Measurements from ENCODE around the gene TUBA1C. TPM values are rescaled to one million over a fixed set of nuclear protein-coding genes. Genes with fewer than 3 reads are reported as not detected.

TUBA1C gene
- total RNA-seq, 1 experiment from 2014 or later = 472 TPM

DNA sequence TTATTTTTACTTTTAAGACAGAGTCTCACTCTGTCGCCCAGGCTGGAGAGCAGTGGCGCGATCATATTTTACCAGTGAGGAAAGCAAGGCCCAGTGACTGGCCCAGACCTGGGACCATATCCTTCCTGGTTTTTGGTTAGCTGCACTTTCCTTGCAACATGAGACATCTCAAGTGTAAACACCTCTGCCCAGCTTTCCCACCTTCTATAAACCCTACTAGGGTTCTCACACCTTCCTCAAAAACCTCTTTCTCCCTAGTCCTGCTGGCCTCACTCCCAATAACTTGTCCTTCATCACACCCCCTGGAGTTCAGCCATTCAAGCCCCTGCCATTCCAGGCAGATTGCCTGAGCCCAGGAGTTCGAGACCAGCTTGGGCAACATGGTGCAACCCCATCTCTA is 19.8 kb downstream of the TUBA1C start:
- no peaks in the 10 kb centered on the region for H3K9me3 Mint-ChIP-seq (ENCODE audit: low read depth, unreplicated experiment)
- no peaks in the 10 kb centered on the region for H3K4me1 Mint-ChIP-seq (ENCODE audit: low read depth, unreplicated experiment)
- intact Hi-C loops (cut with micrococcal nuclease; ENCODE audit: unreplicated experiment) = no loop called here
- H3K27ac Mint-ChIP-seq (ENCODE audit: unreplicated experiment) = no peak overlapping the region
- peaks cover 46% of the 10 kb centered on the region for H3K27me3 Mint-ChIP-seq (ENCODE audit: unreplicated experiment)
- CTCF ChIA-PET = no interaction called here
- H3K4me3 Mint-ChIP-seq (ENCODE audit: low read depth, unreplicated experiment) = no peak overlapping the region
- DNase-seq = no peak
- BruUV-seq (replicated peaks) = no TSS peak
- TF ChIP-seq, protein P1, sequence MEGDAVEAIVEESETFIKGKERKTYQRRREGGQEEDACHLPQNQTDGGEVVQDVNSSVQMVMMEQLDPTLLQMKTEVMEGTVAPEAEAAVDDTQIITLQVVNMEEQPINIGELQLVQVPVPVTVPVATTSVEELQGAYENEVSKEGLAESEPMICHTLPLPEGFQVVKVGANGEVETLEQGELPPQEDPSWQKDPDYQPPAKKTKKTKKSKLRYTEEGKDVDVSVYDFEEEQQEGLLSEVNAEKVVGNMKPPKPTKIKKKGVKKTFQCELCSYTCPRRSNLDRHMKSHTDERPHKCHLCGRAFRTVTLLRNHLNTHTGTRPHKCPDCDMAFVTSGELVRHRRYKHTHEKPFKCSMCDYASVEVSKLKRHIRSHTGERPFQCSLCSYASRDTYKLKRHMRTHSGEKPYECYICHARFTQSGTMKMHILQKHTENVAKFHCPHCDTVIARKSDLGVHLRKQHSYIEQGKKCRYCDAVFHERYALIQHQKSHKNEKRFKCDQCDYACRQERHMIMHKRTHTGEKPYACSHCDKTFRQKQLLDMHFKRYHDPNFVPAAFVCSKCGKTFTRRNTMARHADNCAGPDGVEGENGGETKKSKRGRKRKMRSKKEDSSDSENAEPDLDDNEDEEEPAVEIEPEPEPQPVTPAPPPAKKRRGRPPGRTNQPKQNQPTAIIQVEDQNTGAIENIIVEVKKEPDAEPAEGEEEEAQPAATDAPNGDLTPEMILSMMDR (IDR thresholded peaks at IDR 0.05; ENCODE audit: unreplicated experiment) = no peak
- H3K36me3 Mint-ChIP-seq (ENCODE audit: insufficient read depth, unreplicated experiment) = peaks cover under 1% of the 10 kb centered on the region

DNA sequence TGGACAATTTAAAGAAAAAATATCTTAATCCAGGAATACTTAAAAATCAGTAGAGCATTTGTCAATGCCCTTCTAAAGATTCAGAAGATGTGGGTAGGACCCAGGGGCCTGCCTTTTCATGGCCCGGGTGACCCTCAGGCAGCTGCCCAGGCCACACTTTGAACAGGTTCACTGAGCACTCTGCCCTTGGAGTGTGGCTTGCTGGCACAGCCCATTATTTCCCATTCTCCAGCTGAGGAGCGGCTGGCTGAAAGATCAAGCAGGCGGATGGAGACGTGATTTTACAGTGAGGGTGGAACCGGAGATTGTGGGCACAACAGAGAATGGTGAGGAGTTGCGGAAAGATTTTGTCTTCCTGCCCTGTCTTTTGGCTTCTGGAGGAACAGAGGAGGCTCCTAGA is 23.0 kb downstream of the TUBA1C start:
- intact Hi-C loops (cut with micrococcal nuclease; ENCODE audit: unreplicated experiment) = loop anchor here (1.0 kb wide), 1 partner anchor 69 kb away; no protein-coding TSS in a partner anchor
- no TSS peak for BruUV-seq (replicated peaks)
- Mint-ChIP-seq H3K36me3 (ENCODE audit: insufficient read depth, unreplicated experiment) (no peaks in the 10 kb centered on the region), H3K4me3 (ENCODE audit: low read depth, unreplicated experiment) (no peak overlapping the region), H3K27me3 (ENCODE audit: unreplicated experiment) (peaks cover 59% of the 10 kb centered on the region), H3K9me3 (ENCODE audit: low read depth, unreplicated experiment) (no peaks in the 10 kb centered on the region), H3K4me1 (ENCODE audit: low read depth, unreplicated experiment) (no peaks in the 10 kb centered on the region), H3K27ac (ENCODE audit: unreplicated experiment) (no peak overlapping the region)
- CTCF ChIA-PET = interaction anchor here (0.6 to 1.5 kb wide), 3 partner anchors 10 to 72 kb away, joined by 3 to 7 read pairs (median 7); no protein-coding TSS in a partner anchor
- TF ChIP-seq, protein P1 (IDR thresholded peaks at IDR 0.05; ENCODE audit: unreplicated experiment) = no peak
- no peak for DNase-seq

DNA sequence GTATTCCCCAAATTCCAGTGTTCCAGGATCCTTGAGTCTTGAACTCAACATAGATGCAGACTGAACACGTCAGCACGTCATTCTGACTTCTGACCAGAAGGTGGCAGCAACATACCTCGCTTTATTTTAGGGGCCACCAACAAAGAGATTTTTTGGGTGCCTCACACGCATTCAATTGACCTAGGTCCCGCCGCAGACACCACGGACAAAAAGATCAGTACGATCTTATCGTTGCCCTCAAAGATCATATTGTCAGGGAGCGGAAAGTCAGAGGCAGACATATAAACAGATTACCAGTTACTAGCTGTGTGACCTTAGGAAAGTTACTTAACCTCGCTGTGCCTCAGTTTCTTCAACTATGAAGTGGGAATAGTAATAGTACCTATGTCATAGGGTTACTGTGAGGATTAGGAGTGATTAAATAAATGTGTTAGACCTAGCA is 23.6 kb downstream of the TUBA1C start:
- no peak overlapping the region for H3K27ac Mint-ChIP-seq (ENCODE audit: unreplicated experiment)
- TF ChIP-seq, protein P1 (IDR thresholded peaks at IDR 0.05; ENCODE audit: unreplicated experiment) = peak; percentile 47
- intact Hi-C loops (cut with micrococcal nuclease; ENCODE audit: unreplicated experiment) = loop anchor here (1.0 kb wide), 1 partner anchor 69 kb away; no protein-coding TSS in a partner anchor
- no peaks in the 10 kb centered on the region for H3K36me3 Mint-ChIP-seq (ENCODE audit: insufficient read depth, unreplicated experiment)
- H3K4me1 Mint-ChIP-seq (ENCODE audit: low read depth, unreplicated experiment) = no peaks in the 10 kb centered on the region
- no TSS peak for BruUV-seq (replicated peaks)
- peaks cover 59% of the 10 kb centered on the region for H3K27me3 Mint-ChIP-seq (ENCODE audit: unreplicated experiment)
- CTCF ChIA-PET = interaction anchor here (0.6 to 1.5 kb wide), 4 partner anchors 9 to 71 kb away, joined by 3 to 7 read pairs (median 5); no protein-coding TSS in a partner anchor
- no peak overlapping the region for H3K4me3 Mint-ChIP-seq (ENCODE audit: low read depth, unreplicated experiment)
- H3K9me3 Mint-ChIP-seq (ENCODE audit: low read depth, unreplicated experiment) = no peaks in the 10 kb centered on the region
- peak; percentile 53 for DNase-seq

DNA sequence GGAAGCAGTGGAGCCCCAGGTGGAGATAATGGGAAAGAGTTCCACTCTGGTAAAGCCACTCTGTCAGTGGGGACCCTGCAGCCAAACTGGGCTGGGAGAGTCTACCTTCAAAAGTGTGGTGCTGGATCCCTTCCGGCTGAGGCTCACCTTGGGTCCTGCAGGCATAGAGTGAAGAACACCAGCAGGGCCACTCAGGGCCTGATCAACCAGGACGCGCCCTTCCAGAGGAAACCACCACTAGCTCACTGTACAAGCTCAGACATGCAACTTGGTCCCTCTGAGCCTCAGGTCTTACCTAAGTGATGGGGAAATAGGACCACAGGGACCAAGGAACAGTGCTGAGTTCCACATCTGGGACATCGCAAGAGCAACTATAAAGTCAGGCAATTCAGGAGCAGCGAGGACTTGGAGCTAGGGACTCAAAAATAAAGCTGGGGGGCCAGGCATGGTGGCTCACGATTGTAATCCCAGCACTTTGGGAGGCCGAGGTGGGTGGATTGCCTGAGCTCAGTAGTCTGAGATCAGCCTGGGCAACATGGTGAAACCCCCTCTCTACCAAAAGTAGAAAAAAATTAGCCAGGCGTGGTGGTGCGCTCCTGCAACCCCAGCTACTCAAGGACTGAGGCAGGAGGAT is 24.2 kb downstream of the TUBA1C start:
- CTCF ChIA-PET = interaction anchor here (0.8 to 2.0 kb wide), 4 partner anchors 9 to 59 kb away, joined by 3 to 9 read pairs (median 7); no protein-coding TSS in a partner anchor
- H3K9me3 Mint-ChIP-seq (ENCODE audit: low read depth, unreplicated experiment) = no peaks in the 10 kb centered on the region
- intact Hi-C loops (cut with micrococcal nuclease; ENCODE audit: unreplicated experiment) = loop anchor here (1.0 kb wide), 1 partner anchor 68 kb away; no protein-coding TSS in a partner anchor
- no peak overlapping the region for H3K4me3 Mint-ChIP-seq (ENCODE audit: low read depth, unreplicated experiment)
- TF ChIP-seq, protein P1 (IDR thresholded peaks at IDR 0.05; ENCODE audit: unreplicated experiment) = no peak
- H3K4me1 Mint-ChIP-seq (ENCODE audit: low read depth, unreplicated experiment) = no peaks in the 10 kb centered on the region
- BruUV-seq (replicated peaks) = no TSS peak
- no peaks in the 10 kb centered on the region for H3K36me3 Mint-ChIP-seq (ENCODE audit: insufficient read depth, unreplicated experiment)
- H3K27ac Mint-ChIP-seq (ENCODE audit: unreplicated experiment) = no peak overlapping the region
- DNase-seq = no peak
- peaks cover 57% of the 10 kb centered on the region for H3K27me3 Mint-ChIP-seq (ENCODE audit: unreplicated experiment)

Data from Calu3 (cell line).